ENCODE data around the gene ETV3.

Gene ETV3

DNA sequence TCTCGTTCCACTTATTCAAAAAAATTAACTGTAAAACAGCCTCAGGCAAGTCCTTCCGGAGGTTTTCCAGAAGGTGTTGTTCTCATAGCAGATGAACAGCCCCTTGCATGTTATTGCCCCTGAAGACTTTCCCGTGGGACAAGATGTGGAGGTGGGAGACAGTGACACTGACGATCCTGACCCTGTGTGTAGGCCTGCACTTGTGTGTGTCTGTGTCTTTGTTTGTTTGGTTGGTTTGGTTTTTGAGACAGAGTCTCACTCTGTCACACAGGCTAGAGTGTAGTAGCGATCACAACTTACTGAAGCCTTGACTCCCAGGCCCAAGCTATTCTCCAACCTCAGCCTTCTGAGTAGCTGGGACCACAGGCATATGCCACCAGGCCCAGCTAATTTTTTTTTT lies 51.2 kb downstream of the ETV3 start:
- DNase-seq, result no peak

DNA sequence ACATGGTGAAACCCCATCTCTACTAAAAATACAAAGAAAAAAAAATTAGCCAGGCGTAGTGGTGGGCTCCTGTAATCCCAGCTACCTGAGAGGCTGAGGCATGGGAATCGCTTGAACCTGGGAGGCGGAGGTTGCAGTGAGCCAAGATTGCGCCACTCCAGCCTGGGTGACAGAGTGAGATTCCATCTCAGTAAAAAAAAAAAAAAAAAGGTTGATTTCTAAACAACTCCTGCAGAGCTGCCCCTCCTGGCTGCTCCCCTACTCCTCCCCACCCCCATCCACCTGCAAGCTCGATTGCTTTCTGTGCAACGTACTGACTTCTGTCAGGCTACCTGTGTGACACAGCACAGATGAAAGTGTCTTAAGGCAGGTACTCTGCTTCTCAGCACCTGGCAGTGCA lies 51.9 kb downstream of the ETV3 start:
- DNase-seq, result no peak

DNA sequence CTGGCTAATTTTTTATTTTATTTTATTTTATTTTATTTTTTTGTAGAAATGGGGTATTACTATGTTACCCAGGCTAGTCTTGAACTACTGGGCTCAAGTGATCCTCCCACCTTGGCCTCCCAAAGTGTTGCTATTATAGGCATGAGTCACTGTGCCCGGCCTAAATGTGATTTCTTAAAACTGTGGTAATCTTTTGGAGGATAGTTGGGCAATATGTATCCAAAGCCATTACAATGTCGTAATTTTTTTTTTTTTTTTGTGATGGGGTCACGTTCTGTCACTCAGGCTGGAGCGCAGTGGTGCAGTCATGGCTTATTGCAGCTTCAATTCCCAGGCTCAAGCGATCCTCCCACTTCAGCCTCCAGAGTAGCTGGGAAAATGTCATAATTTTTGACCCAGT lies 52.8 kb downstream of the ETV3 start:
- no peak for DNase-seq

DNA sequence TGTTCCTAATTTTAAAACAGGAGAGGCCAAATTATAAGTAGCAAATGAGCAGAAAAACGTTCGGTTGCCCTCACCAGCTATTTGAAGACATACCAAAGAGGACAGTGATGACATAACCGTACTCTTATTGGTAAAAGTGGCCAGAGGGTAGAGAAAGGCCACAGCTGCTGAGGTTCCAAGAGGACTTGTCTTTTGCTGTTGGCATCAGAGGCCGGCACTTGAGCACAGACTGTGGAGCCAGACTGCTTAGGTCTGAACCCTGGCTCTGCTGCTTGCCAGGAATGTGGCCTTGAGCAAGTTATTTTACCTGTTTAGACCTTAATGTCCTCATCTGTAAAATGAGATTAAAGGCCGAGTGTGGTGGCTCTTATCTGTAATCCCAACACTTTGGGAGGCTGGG lies 53.5 kb downstream of the ETV3 start:
- no peak for DNase-seq

DNA sequence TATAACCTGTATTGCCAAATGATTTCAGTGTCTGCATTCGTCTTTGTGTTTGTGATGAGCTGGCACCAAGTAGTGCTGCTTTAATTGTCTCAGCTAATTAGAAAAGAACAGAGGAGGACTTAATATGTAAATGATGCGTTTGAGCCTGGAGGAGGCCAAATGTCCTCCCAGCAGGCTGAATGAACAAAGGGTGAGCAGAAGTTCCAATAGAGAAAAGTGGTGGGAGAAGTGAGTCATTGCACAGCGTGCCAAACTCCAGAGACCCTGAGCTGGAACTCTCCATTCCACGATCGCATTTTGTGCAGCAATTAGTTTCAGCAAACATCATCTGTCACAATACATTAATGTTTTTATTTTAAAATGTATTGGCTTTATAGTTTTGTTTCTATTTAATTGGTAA lies 56.5 kb downstream of the ETV3 start:
- no peak for DNase-seq

DNA sequence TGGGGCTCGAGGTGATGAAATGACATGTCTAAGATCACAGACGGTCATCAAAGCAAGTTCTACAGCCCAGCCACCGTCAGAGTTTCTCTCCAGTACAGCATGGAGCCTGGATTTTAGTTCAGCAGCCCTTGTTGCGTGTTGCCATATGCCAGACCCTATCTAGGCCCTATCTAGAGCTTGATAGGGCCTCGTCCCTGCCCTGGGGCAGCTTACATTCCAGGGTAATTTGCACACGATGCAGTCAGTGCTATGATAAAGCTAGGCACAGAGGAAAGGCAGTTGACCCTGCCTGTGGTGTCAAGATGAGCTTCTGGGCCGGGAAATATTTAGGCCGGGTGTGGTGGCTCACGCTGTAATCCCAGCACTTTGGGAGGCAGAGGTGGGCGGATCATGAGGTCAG lies 57.5 kb downstream of the ETV3 start:
- DNase-seq, result no peak

DNA sequence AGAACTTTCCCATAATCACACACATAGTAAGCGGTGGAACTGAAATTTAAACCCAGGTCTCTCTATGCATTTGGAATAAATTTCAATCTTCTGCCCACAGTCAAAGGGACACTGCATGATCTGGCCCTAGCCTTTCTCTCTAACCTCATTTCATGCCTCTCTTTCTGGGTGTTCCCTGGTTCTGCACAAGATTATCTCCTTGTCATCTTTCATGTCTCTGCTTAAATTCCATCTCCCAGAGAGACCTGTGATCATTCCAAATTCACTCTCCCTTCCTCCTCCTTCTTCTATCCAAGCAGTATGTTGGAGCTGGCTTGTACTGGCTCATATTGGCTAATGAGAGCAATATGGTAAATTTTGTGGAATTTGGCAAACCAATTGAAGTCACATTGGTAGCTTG lies 60.8 kb downstream of the ETV3 start:
- DNase-seq, result no peak

DNA sequence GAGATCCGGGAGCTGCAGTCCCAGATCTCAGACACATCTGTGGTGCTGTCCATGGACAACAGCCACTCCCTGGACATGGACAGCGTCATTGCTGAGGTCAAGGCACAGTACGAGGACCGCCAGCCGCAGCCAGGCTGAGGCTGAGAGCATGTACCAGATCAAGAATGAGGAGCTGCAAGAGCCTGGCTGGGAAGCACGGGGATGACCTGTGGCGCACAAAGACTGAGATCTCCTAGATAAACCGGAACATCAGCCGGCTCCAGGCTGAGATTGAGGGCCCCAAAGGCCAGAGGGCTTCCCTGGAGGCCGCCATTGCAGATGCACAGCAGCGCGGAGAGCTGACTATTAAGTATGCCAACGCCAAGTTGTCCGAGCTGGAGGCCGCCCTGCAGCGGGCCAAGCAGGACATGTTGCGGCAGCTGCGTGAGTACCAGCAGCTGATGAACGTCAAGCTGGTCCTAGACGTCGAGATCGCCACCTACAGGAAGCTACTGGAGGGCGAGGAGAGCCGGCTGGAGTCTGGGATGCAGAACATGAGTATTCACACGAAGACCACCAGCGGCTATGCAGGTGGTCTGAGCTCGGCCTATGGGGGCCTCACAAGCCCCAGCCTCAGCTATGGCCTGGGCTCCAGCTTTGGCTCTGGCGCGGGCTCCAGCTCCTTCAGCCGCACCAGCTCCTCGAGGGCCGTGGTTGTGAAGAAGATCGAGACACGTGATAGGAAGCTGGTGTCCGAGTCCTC lies 64.1 kb downstream of the ETV3 start:
- DNase-seq, result peak; percentile 22

Measured in DMS79 (cell line).